Mammary epithelial cell (primary cell): Measurements from ENCODE around the gene CDS2.

Experiments used
- CTCF ChIP-seq, 2 donors: IDR thresholded peaks in 1 of 2; conservative IDR thresholded peaks in 1 of 2; 2 replicates each; pipeline ENCODE4 v1.5.1; 2011 to 2012; ENCODE audit warnings: inconsistent platforms in 2 of 2, low read length in 2 of 2, mild to moderate bottlenecking in 2 of 2, control low read depth in 1 of 2, low read depth in 1 of 2; ENCODE audit not compliant: insufficient read depth in 1 of 2; ENCODE audit errors: extremely low read depth in 1 of 2
- EZH2 ChIP-seq: IDR thresholded peaks from 2 replicates; pipeline ENCODE4 v1.6.1; 2012; ENCODE audit warnings: low read length, inconsistent platforms, borderline replicate concordance

GRCh38 chr20:5211803-5212714 lies 85.3 kb downstream of the CDS2 start:
- no peak for TF ChIP-seq CTCF (conservative IDR thresholded peaks at IDR 0.05 in 1 of 2, IDR thresholded peaks at IDR 0.05 in 1 of 2; ENCODE audit: extremely low read depth in 1 of 2, insufficient read depth in 1 of 2, low read depth in 1 of 2, low read length in 2 of 2)
- no peak for TF ChIP-seq EZH2
